SK-N-SH (cell line): ENCODE data around the gene IGSF9. TPM values are rescaled to one million over a fixed set of nuclear protein-coding genes. Genes with fewer than 3 reads are reported as not detected.

ENCODE experiments used
- CTCF ChIA-PET: fragments of 300-600, 350-600 bp; formaldehyde crosslinking; extraction: SDS; loops from one replicate; lab custom pipeline; 2021; lab: Yijun Ruan, JAX
- POLR2A ChIA-PET: fragments of 350-600 bp; sonication (Branson Sonifier 250); formaldehyde crosslinking; extraction: SDS; loops from one replicate; lab custom pipeline; 2020; ENCODE audit warnings: antibody characterized with exemption, inconsistent platforms; lab: Yijun Ruan, JAX
- DNase-seq: peaks from one replicate; pipeline ENCODE4 v3.0.0; 2012
- H2AFZ ChIP-seq: fragments of 200-600 bp; sonication (generic); 2 replicates; pipeline ENCODE4 v1.8.1; 2016; ENCODE audit warnings: antibody characterized with exemption, mild to moderate bottlenecking, low read depth
- H3F3A ChIP-seq: fragments of 200-600 bp; sonication (generic); replicated peaks from 2 replicates; pipeline ENCODE3; 2016; ENCODE audit warnings: antibody characterized with exemption, mild to moderate bottlenecking; ENCODE audit not compliant: insufficient read depth
- H3K27ac ChIP-seq, 2 experiments: fragments of 200-500 bp in 1 of 2; fragments of 200-600 bp in 1 of 2; sonication (Bioruptor generic) in 1 of 2; sonication (generic), shearing (Covaris generic) in 1 of 2; 2 replicates each; pipeline versions ENCODE4 v1.5.1 to v1.6.1; 2014 to 2016; ENCODE audit warnings: low read depth in 2 of 2, inconsistent platforms in 1 of 2, low read length in 1 of 2, mild to moderate bottlenecking in 1 of 2, mixed read lengths in 1 of 2
- H3K27me3 ChIP-seq: fragments of 200-600 bp; sonication (generic), shearing (Covaris generic); 2 replicates; pipeline ENCODE4 v1.6.1; 2016; ENCODE audit warnings: mixed run types; ENCODE audit not compliant: insufficient read depth
- H3K36me3 ChIP-seq, 2 experiments: fragments of 200-500 bp in 1 of 2; fragments of 200-600 bp in 1 of 2; sonication (Bioruptor generic) in 1 of 2; sonication (generic) in 1 of 2; replicated peaks in 1 of 2; 2 replicates each; pipeline versions ENCODE3 to v1.5.1; 2014 to 2016; ENCODE audit warnings: low read length in 1 of 2, mild to moderate bottlenecking in 1 of 2; ENCODE audit not compliant: insufficient read depth in 2 of 2, control insufficient read depth in 1 of 2
- H3K4me1 ChIP-seq, 2 experiments: fragments of 200-500 bp in 1 of 2; fragments of 200-600 bp in 1 of 2; sonication (Bioruptor generic) in 1 of 2; sonication (generic), shearing (Covaris generic) in 1 of 2; 2 replicates each; pipeline versions ENCODE4 v1.5.1 to v1.6.1; 2014 to 2016; ENCODE audit warnings: low read depth in 1 of 2, low read length in 1 of 2, mixed run types in 1 of 2; ENCODE audit not compliant: insufficient read depth in 2 of 2, control insufficient read depth in 1 of 2
- H3K4me2 ChIP-seq: fragments of 200-600 bp; sonication (generic), shearing (Covaris generic); 2 replicates; pipeline ENCODE4 v1.6.1; 2017; ENCODE audit warnings: mixed run types
- H3K4me3 ChIP-seq, 2 experiments: fragments of 200-500 bp in 1 of 2; fragments of 200-600 bp in 1 of 2; sonication (Bioruptor generic) in 1 of 2; sonication (generic), shearing (Covaris generic) in 1 of 2; 2 replicates each; pipeline versions ENCODE4 v1.5.1 to v1.8.1; 2014 to 2016; ENCODE audit warnings: low read depth in 2 of 2, inconsistent platforms in 1 of 2, low read length in 1 of 2, mild to moderate bottlenecking in 1 of 2, mixed read lengths in 1 of 2, moderate library complexity in 1 of 2
- H3K79me2 ChIP-seq: fragments of 200-600 bp; sonication (generic); 2 replicates; pipeline ENCODE4 v1.8.1; 2017; ENCODE audit warnings: mild to moderate bottlenecking; ENCODE audit not compliant: insufficient read depth
- H3K9ac ChIP-seq: fragments of 200-600 bp; sonication (generic); 2 replicates; pipeline ENCODE4 v1.6.1; 2017; ENCODE audit warnings: mixed run types
- H3K9me2 ChIP-seq: fragments of 200-600 bp; sonication (generic); 2 replicates; pipeline ENCODE4 v1.6.1; 2017; ENCODE audit warnings: mixed run types
- H3K9me3 ChIP-seq: fragments of 200-600 bp; sonication (generic); 2 replicates; pipeline ENCODE4 v1.6.1; 2017; ENCODE audit warnings: mixed run types, mild to moderate bottlenecking, moderate library complexity
- H4K20me1 ChIP-seq: fragments of 200-600 bp; sonication (generic); 2 replicates; pipeline ENCODE4 v1.6.1; 2017; ENCODE audit warnings: mild to moderate bottlenecking, mixed run types; ENCODE audit not compliant: insufficient read depth
- FOXM1 ChIP-seq: IDR thresholded peaks from 2 replicates; pipeline ENCODE4 v1.4.0; 2012; ENCODE audit warnings: low read depth, mild to moderate bottlenecking
- GABPA ChIP-seq: IDR thresholded peaks from 2 replicates; pipeline ENCODE4 v1.4.0; 2012; ENCODE audit warnings: low read depth, mild to moderate bottlenecking
- GATA2 ChIP-seq: sonication (generic); formaldehyde crosslinking; IDR thresholded peaks from 2 replicates; pipeline ENCODE4 v1.5.0; 2020; ENCODE audit warnings: mild to moderate bottlenecking, missing genetic modification reagents
- MXI1 ChIP-seq: IDR thresholded peaks from 2 replicates; pipeline ENCODE4 v1.6.1; 2012; ENCODE audit warnings: mild to moderate bottlenecking, low read depth, low read length, improper control_type of control experiment
- RFX5 ChIP-seq: IDR thresholded peaks from 2 replicates; pipeline ENCODE4 v1.6.1; 2012; ENCODE audit warnings: mild to moderate bottlenecking, improper control_type of control experiment, low read length
- TAF1 ChIP-seq: IDR thresholded peaks from 2 replicates; pipeline ENCODE4 v1.6.1; 2012; ENCODE audit warnings: low read depth, mild to moderate bottlenecking, low read length, moderate library complexity, borderline replicate concordance
- TEAD4 ChIP-seq: IDR thresholded peaks from 2 replicates; pipeline ENCODE4 v1.4.0; 2012; ENCODE audit warnings: mild to moderate bottlenecking, borderline replicate concordance; ENCODE audit not compliant: insufficient read depth
- WGBS: methylation state at CpG from one replicate; pipeline ENCODE4 v1.1.6; 2017; ENCODE audit warnings: low lambda C conversion rate; 5-methylcytosine and 5-hydroxymethylcytosine counted together
- polyA plus RNA-seq, 3 experiments: library from polyadenylated mRNA; depleted of rRNA; stranded (reverse); fragments of >200 nt; gene quantifications; 2 replicates each; pipeline ENCODE4 v1.2.3, GENCODE V29; 2012
- TF ChIP-seq, protein P1 (sequence below): IDR thresholded peaks from 2 replicates; pipeline ENCODE4; 2012
- TF ChIP-seq, protein P2 (sequence below): fragments of 200-600 bp; sonication (generic); IDR thresholded peaks from 2 replicates; pipeline ENCODE4 v1.6.1; 2017; ENCODE audit warnings: antibody characterized with exemption, mild to moderate bottlenecking, moderate library complexity

The IGSF9 gene
- polyA plus RNA-seq, 1 of the 3 experiments (the other 2 are of a cell fraction) = 2.4 TPM

DNA sequence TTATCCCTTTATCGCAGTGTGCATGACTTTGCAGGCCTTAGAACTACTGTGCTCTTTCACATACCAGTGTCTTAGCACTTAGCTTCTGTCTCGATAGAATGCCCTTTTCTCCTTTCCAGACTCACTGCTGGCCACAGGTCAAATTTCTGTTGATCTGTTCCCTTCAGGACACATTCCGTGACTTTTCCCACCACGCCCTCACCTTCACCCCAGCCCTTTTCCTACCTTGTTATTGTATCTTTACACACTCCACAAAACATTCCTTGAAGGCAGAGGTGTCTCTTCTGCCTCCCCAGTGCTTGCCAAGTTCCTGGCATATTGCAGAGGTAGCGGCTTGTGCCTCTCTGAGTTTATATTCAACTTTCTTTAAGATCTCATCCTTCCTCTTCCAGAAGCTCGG is 3.7 kb upstream of the IGSF9 start:
- Histone ChIP-seq H4K20me1 (no peaks in the 10 kb centered on the region), H3K4me3 (no peak overlapping the region), H3K9me2 (no peaks in the 10 kb centered on the region), H3K36me3 (no peaks in the 10 kb centered on the region), H3K27ac (no peak overlapping the region), H3K79me2 (no peaks in the 10 kb centered on the region), H3F3A (no peaks in the 10 kb centered on the region), H3K27me3 (no peaks in the 10 kb centered on the region; the same call in 1 of the 2 replicates), H3K9me3 (no peaks in the 10 kb centered on the region), H3K4me1 (peaks cover 0 to 13% of the 10 kb centered on the region in 2 experiments; a peak in 1 of 4 replicates), H3K4me2 (no peak overlapping the region), H2AFZ (no peak overlapping the region), H3K9ac (no peak overlapping the region)
- CTCF ChIA-PET = interaction anchor here (1.1 to 13.1 kb wide), 2 partner anchors 10 to 57 kb away, joined by 3 to 100 read pairs; no protein-coding TSS in a partner anchor
- WGBS = 75% methylated on average over 6 of the region's 6 CpGs
- TF ChIP-seq TAF1 (no peak), MXI1 (no peak), GABPA (no peak)
- no peak for DNase-seq
- POLR2A ChIA-PET = no interaction called here

DNA sequence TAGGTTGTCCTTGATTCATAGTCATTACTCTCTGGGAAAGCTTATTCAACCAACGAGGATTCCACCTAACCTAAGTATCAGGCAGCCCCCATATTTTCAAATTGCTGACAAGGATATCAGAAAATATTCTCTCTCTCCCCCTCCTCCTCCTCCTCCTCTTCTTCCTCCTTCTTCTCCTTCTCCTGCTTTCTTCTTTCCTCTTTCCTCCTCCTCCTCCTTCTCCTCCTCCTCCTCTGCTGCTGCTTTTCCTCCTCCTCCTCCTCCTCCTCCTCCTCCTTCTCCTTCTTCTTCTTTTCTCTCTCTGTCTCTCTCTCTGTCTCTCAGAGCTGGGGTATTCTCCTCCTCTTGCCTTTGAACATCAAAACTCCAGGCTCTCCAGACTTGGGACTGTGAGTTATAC is 2.5 kb upstream of the IGSF9 start:
- Histone ChIP-seq H3K27ac (no peak overlapping the region), H3K9ac (no peak overlapping the region), H3K36me3 (no peaks in the 10 kb centered on the region), H3K4me1 (peaks cover 0 to 25% of the 10 kb centered on the region in 2 experiments; a peak in 1 of 4 replicates), H3K9me2 (no peaks in the 10 kb centered on the region), H4K20me1 (no peaks in the 10 kb centered on the region), H3F3A (no peaks in the 10 kb centered on the region), H3K4me2 (no peak overlapping the region), H3K27me3 (no peaks in the 10 kb centered on the region; the same call in 1 of the 2 replicates), H3K79me2 (no peaks in the 10 kb centered on the region), H3K9me3 (no peaks in the 10 kb centered on the region), H2AFZ (no peak overlapping the region), H3K4me3 (no peak overlapping the region)
- ChIA-PET POLR2A (no interaction called here), CTCF (interaction anchor here (1.4 to 6.3 kb wide), 3 partner anchors 12 to 131 kb away, joined by 3 to 101 read pairs (median 26); no protein-coding TSS in a partner anchor)
- TF ChIP-seq TEAD4 (no peak), GATA2 (CRISPR knock-in tag) (no peak), FOXM1 (no peak), RFX5 (no peak)
- TF ChIP-seq, protein P1, sequence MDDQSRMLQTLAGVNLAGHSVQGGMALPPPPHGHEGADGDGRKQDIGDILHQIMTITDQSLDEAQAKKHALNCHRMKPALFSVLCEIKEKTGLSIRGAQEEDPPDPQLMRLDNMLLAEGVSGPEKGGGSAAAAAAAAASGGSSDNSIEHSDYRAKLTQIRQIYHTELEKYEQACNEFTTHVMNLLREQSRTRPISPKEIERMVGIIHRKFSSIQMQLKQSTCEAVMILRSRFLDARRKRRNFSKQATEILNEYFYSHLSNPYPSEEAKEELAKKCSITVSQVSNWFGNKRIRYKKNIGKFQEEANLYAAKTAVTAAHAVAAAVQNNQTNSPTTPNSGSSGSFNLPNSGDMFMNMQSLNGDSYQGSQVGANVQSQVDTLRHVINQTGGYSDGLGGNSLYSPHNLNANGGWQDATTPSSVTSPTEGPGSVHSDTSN = no peak
- TF ChIP-seq, protein P2, sequence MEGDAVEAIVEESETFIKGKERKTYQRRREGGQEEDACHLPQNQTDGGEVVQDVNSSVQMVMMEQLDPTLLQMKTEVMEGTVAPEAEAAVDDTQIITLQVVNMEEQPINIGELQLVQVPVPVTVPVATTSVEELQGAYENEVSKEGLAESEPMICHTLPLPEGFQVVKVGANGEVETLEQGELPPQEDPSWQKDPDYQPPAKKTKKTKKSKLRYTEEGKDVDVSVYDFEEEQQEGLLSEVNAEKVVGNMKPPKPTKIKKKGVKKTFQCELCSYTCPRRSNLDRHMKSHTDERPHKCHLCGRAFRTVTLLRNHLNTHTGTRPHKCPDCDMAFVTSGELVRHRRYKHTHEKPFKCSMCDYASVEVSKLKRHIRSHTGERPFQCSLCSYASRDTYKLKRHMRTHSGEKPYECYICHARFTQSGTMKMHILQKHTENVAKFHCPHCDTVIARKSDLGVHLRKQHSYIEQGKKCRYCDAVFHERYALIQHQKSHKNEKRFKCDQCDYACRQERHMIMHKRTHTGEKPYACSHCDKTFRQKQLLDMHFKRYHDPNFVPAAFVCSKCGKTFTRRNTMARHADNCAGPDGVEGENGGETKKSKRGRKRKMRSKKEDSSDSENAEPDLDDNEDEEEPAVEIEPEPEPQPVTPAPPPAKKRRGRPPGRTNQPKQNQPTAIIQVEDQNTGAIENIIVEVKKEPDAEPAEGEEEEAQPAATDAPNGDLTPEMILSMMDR = no peak
- WGBS = 50% methylated on average over 1 of the region's 1 CpG
- DNase-seq = no peak
